ENCODE measurements around the gene TBC1D14.

DNA sequence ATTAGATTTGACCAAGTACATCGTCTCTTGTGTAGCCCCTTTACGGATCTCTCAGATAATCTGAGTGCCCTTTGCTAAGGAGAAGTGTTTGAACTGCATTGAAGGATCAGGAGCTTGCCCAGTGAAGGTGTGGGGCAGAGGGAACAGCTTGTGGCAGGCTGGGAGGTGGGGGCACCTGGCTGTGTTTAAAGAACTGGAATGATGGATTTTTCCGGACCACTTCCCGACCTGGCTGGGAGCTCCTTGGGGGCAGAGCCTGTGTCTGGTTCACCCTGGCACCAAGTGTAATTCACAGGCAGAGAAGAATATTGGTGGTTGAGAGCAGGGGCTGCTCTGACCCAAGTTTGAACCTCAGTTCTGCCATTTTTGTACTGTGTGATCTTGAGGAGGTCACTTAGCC lies 18.5 kb downstream of the TBC1D14 start:
- TF ChIP-seq SUZ12 (IDR thresholded peaks at IDR 0.05; ENCODE audit: unreplicated experiment) (no peak), POLR2A (IDR thresholded peaks at IDR 0.05; ENCODE audit: low read depth, low read length) (no peak), YBX1 (IDR thresholded peaks at IDR 0.05) (no peak)
- TF ChIP-seq, protein P1, sequence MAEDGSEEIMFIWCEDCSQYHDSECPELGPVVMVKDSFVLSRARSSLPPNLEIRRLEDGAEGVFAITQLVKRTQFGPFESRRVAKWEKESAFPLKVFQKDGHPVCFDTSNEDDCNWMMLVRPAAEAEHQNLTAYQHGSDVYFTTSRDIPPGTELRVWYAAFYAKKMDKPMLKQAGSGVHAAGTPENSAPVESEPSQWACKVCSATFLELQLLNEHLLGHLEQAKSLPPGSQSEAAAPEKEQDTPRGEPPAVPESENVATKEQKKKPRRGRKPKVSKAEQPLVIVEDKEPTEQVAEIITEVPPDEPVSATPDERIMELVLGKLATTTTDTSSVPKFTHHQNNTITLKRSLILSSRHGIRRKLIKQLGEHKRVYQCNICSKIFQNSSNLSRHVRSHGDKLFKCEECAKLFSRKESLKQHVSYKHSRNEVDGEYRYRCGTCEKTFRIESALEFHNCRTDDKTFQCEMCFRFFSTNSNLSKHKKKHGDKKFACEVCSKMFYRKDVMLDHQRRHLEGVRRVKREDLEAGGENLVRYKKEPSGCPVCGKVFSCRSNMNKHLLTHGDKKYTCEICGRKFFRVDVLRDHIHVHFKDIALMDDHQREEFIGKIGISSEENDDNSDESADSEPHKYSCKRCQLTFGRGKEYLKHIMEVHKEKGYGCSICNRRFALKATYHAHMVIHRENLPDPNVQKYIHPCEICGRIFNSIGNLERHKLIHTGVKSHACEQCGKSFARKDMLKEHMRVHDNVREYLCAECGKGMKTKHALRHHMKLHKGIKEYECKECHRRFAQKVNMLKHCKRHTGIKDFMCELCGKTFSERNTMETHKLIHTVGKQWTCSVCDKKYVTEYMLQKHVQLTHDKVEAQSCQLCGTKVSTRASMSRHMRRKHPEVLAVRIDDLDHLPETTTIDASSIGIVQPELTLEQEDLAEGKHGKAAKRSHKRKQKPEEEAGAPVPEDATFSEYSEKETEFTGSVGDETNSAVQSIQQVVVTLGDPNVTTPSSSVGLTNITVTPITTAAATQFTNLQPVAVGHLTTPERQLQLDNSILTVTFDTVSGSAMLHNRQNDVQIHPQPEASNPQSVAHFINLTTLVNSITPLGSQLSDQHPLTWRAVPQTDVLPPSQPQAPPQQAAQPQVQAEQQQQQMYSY (CRISPR knock-in tag; IDR thresholded peaks at IDR 0.05), result no peak
- TF ChIP-seq, protein P2, sequence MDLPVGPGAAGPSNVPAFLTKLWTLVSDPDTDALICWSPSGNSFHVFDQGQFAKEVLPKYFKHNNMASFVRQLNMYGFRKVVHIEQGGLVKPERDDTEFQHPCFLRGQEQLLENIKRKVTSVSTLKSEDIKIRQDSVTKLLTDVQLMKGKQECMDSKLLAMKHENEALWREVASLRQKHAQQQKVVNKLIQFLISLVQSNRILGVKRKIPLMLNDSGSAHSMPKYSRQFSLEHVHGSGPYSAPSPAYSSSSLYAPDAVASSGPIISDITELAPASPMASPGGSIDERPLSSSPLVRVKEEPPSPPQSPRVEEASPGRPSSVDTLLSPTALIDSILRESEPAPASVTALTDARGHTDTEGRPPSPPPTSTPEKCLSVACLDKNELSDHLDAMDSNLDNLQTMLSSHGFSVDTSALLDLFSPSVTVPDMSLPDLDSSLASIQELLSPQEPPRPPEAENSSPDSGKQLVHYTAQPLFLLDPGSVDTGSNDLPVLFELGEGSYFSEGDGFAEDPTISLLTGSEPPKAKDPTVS (IDR thresholded peaks at IDR 0.05; ENCODE audit: low read depth, low read length), result no peak
- TF ChIP-seq, protein P3, sequence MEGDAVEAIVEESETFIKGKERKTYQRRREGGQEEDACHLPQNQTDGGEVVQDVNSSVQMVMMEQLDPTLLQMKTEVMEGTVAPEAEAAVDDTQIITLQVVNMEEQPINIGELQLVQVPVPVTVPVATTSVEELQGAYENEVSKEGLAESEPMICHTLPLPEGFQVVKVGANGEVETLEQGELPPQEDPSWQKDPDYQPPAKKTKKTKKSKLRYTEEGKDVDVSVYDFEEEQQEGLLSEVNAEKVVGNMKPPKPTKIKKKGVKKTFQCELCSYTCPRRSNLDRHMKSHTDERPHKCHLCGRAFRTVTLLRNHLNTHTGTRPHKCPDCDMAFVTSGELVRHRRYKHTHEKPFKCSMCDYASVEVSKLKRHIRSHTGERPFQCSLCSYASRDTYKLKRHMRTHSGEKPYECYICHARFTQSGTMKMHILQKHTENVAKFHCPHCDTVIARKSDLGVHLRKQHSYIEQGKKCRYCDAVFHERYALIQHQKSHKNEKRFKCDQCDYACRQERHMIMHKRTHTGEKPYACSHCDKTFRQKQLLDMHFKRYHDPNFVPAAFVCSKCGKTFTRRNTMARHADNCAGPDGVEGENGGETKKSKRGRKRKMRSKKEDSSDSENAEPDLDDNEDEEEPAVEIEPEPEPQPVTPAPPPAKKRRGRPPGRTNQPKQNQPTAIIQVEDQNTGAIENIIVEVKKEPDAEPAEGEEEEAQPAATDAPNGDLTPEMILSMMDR (IDR thresholded peaks at IDR 0.05 in 2 of 3, conservative IDR thresholded peaks at IDR 0.05 in 1 of 3; ENCODE audit: control insufficient read depth in 2 of 3, extremely low read depth in 1 of 3, insufficient read depth in 1 of 3, low read depth in 3 of 3, low read length in 3 of 3), result no peak
